Measurements from ENCODE around the gene IL18BP.

DNA sequence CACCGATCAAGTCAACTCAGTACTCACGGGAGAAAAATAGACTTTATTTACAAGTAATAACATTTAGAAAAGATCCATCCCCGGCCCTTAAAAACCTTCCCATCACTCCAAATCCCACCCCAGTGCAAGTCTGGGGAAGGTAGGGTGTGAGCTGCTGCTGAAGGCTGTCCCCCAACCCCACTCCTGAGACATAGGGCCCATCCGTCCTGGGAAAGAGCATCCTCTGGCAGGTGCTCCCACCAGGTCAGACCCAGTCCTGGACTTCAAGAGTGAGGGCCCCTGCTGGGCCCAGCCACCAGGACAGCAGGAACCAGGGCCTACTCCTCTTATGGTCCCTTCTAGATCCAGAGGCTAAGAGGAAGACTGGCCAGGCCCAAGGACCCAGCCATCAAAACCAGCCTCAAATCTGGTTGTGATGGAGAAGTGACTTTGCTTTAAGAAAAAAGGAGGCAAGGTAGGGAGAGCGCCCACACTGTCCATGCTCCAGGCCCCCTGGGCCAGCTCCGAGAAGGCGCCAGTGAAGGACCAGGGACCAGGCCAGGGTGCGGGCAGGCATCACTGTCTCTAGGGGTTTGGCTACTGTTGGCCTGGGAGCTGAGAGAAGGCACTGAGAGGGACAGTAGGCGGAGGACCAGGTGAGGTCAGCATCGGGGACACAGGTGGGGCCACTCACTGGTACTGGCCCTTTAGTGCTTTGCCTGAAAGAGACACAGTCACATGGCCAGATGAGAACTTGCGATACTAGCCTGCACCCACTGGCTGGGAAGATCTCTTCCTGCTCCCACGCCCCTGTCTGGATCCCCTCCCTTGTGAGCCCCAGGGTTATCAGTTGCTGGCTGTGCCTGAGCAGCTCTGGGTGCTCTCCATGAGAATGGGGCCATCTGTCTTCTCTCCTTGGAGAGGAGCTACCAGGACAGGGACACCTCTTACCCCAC lies 4.4 kb downstream of the IL18BP start:
- TF ChIP-seq, protein P1, sequence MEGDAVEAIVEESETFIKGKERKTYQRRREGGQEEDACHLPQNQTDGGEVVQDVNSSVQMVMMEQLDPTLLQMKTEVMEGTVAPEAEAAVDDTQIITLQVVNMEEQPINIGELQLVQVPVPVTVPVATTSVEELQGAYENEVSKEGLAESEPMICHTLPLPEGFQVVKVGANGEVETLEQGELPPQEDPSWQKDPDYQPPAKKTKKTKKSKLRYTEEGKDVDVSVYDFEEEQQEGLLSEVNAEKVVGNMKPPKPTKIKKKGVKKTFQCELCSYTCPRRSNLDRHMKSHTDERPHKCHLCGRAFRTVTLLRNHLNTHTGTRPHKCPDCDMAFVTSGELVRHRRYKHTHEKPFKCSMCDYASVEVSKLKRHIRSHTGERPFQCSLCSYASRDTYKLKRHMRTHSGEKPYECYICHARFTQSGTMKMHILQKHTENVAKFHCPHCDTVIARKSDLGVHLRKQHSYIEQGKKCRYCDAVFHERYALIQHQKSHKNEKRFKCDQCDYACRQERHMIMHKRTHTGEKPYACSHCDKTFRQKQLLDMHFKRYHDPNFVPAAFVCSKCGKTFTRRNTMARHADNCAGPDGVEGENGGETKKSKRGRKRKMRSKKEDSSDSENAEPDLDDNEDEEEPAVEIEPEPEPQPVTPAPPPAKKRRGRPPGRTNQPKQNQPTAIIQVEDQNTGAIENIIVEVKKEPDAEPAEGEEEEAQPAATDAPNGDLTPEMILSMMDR (IDR thresholded peaks at IDR 0.05): no peak
- no peak for TF ChIP-seq ZFX (IDR thresholded peaks at IDR 0.05; ENCODE audit: borderline replicate concordance)
